Measurements from ENCODE around the gene GALNT13.

GRCh38 chr2:154443919-154444318, 572.2 kb downstream of the GALNT13 start:
- TF ChIP-seq CTCF (IDR thresholded peaks at IDR 0.05) (no peak), POLR2A (IDR thresholded peaks at IDR 0.05) (no peak)

All from adrenal gland (tissue), 5 donors.